HG02885 (cell line): ENCODE results near the gene SLC29A3.

Experiments
- ATAC-seq: cut with Tn5 transposase; IDR thresholded peaks from one replicate; pipeline ENCODE4 v1.9.1; 2021; ENCODE audit warnings: mild to moderate bottlenecking; ENCODE audit not compliant: unreplicated experiment, poor library complexity

SLC29A3 gene

GRCh38 chr10:71316786-71317160 lies 2.3 kb upstream of the SLC29A3 start:
- no peak for ATAC-seq

- no peak for ATAC-seq
Observed at GRCh38 chr10:71317739-71318138, 1.3 kb upstream of the SLC29A3 start.

- no peak for ATAC-seq
Observed at GRCh38 chr10:71319800-71320392, 837 bp downstream of the SLC29A3 start.

- ATAC-seq = no peak
Observed at GRCh38 chr10:71320592-71320991, 1.5 kb downstream of the SLC29A3 start.

- ATAC-seq = no peak
Observed at GRCh38 chr10:71321386-71321785, 2.3 kb downstream of the SLC29A3 start.

- ATAC-seq = no peak
Observed at GRCh38 chr10:71323407-71323806, 4.3 kb downstream of the SLC29A3 start.

- no peak for ATAC-seq
Observed at GRCh38 chr10:71324743-71325142, 5.7 kb downstream of the SLC29A3 start.

- ATAC-seq = no peak
Observed at GRCh38 chr10:71325267-71325666, 6.2 kb downstream of the SLC29A3 start.

- no peak for ATAC-seq
Observed at GRCh38 chr10:71326464-71326881, 7.4 kb downstream of the SLC29A3 start.

GRCh38 chr10:71330789-71331404 lies 11.8 kb downstream of the SLC29A3 start:
- ATAC-seq = no peak

GRCh38 chr10:71331736-71332135 lies 12.7 kb downstream of the SLC29A3 start:
- no peak for ATAC-seq

GRCh38 chr10:71332466-71332865 lies 13.4 kb downstream of the SLC29A3 start:
- no peak for ATAC-seq

GRCh38 chr10:71333129-71333887 lies 14.2 kb downstream of the SLC29A3 start:
- no peak for ATAC-seq

- ATAC-seq = no peak
Observed at GRCh38 chr10:71334221-71334791, 15.2 kb downstream of the SLC29A3 start.

GRCh38 chr10:71335173-71335708 lies 16.2 kb downstream of the SLC29A3 start:
- ATAC-seq = no peak

GRCh38 chr10:71336632-71337031 lies 17.6 kb downstream of the SLC29A3 start:
- ATAC-seq = no peak

- no peak for ATAC-seq
Observed at GRCh38 chr10:71337219-71337701, 18.2 kb downstream of the SLC29A3 start.

GRCh38 chr10:71338728-71339495 lies 19.9 kb downstream of the SLC29A3 start:
- ATAC-seq = no peak

- no peak for ATAC-seq
Observed at GRCh38 chr10:71339796-71340589, 20.9 kb downstream of the SLC29A3 start.
